Muscle of arm (tissue), 12 donors: ENCODE data around the gene FCRL6. TPM values are rescaled to one million over a fixed set of nuclear protein-coding genes. Genes with fewer than 3 reads are reported as not detected.

Experiments
- DNase-seq: peaks from one replicate; pipeline ENCODE4 v3.0.0-alpha.2; 2013
- polyA plus RNA-seq, 12 donors: library from polyadenylated mRNA; unstranded; fragments of 120-200 nt; gene quantifications; one replicate each; pipeline ENCODE4 v1.2.1, GENCODE V29; 2013; ENCODE audit not compliant: insufficient read length in 12 of 12

FCRL6 gene
- polyA plus RNA-seq, 12 donors, result 0.10 to 0.34 (median 0.20) TPM; not detected in 5

DNA sequence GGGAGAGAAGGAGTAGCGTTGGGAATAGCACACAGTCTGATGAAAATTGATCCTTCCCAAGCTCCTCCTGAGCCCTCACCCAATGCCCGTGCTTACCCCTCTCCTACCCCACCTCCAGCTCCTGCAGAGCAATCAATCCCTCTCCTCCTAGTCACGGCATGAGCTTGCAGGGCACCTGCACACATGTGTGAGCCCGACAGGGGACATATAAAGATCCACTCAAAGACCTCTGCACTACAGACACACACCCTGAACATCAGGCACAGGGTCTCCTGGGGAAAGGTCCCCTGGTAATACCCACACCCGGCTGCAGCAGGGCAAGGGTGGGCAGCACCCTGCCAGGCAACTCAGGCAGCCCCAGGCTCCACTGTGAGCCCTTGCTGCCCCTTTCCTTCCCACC is 59.9 kb downstream of the FCRL6 start:
- no peak for DNase-seq

- no peak for DNase-seq
These were observed 60.4 kb downstream of the FCRL6 start, which contains the start of gene VSIG8 for GRCh38 chr1:159862557-159862956. Gene VSIG8 (minus strand): TSS chr1:159862657. CDS start chr1:159862521, 136 bp downstream.

GRCh38 chr1:159864262-159864661 is 62.1 kb downstream of the FCRL6 start:
- DNase-seq, result no peak

Other genes with a start within 250 kb of the FCRL6 start
- not detected for gene APCS, start 214.5 kb upstream of the FCRL6 start, polyA plus RNA-seq
- not detected for gene CRP, start 87.8 kb upstream of the FCRL6 start, polyA plus RNA-seq
- gene DUSP23, start 21.4 kb upstream of the FCRL6 start, polyA plus RNA-seq, result 10 to 100 TPM in 2 of 12 donors, 1 to 10 TPM in 9, not detected in 1; 4.9 to 25.6 (median 6.0) TPM
- 1 to 10 TPM in 1 of 12 donors, under 1 TPM in 7, not detected in 4; 0.05 to 2.0 (median 0.42) TPM for gene SLAMF8, start 24.5 kb downstream of the FCRL6 start, polyA plus RNA-seq
- gene VSIG8, start 60.3 kb downstream of the FCRL6 start, polyA plus RNA-seq, result not detected
- under 1 TPM in 10 of 12 donors, not detected in 2; 0.22 to 0.54 (median 0.27) TPM for gene CFAP45, start 97.8 kb downstream of the FCRL6 start, polyA plus RNA-seq
- 100 to 1,000 TPM in 11 of 12 donors, not detected in 1; 150 to 239 (median 173) TPM for gene TAGLN2, start 123.1 kb downstream of the FCRL6 start, polyA plus RNA-seq
- gene IGSF9, start 143.3 kb downstream of the FCRL6 start, polyA plus RNA-seq, result 10 to 100 TPM in 1 of 12 donors, 1 to 10 TPM in 3, under 1 TPM in 7, not detected in 1; 0.22 to 27.3 (median 0.56) TPM
- gene SLAMF9, start 151.9 kb downstream of the FCRL6 start, polyA plus RNA-seq, result not detected
- 1 to 10 TPM in 11 of 12 donors, not detected in 1; 4.3 to 7.7 (median 6.0) TPM for gene PIGM, start 229.6 kb downstream of the FCRL6 start, polyA plus RNA-seq